Neural cell (in vitro differentiated cells): ENCODE data around the gene ANKLE1. TPM values are rescaled to one million over a fixed set of nuclear protein-coding genes. Genes with fewer than 3 reads are reported as not detected.
A peak's percentile ranks its signal among the peaks of the same experiment; 100 is the strongest.

ENCODE experiments used
- H2AFZ ChIP-seq: fragments of 200-600, 300-800 bp; sonication (generic), shearing (Covaris generic); 2 replicates; pipeline ENCODE4 v1.6.0; 2014; ENCODE audit warnings: low read depth, mild to moderate bottlenecking, antibody characterized with exemption, low read length, moderate library complexity
- H3F3A ChIP-seq: fragments of 200-600 bp; shearing (Covaris generic); 2 replicates; pipeline ENCODE4 v1.6.1; 2016; ENCODE audit warnings: mild to moderate bottlenecking, moderate library complexity, mixed read lengths, antibody characterized with exemption, low read length; ENCODE audit not compliant: insufficient read depth, poor library complexity, severe bottlenecking
- H3K27ac ChIP-seq: fragments of 200-600, 300-800 bp; sonication (generic), shearing (Covaris generic); 2 replicates; pipeline ENCODE4 v1.5.1; 2014; ENCODE audit warnings: mild to moderate bottlenecking, low read length, moderate library complexity
- H3K27me3 ChIP-seq: fragments of 300-800, 200-600 bp; sonication (generic), shearing (Covaris generic); 2 replicates; pipeline ENCODE4 v1.6.0; 2014; ENCODE audit warnings: mild to moderate bottlenecking, low read depth, low read length, moderate library complexity; ENCODE audit not compliant: insufficient read depth
- H3K36me3 ChIP-seq: fragments of 300-800, 200-600 bp; sonication (generic), shearing (Covaris generic); 2 replicates; pipeline ENCODE4 v1.5.1; 2014; ENCODE audit warnings: mild to moderate bottlenecking, antibody characterized with exemption, low read length, moderate library complexity; ENCODE audit not compliant: insufficient read depth
- H3K4me2 ChIP-seq: fragments of 300-800, 200-600 bp; sonication (generic), shearing (Covaris generic); 2 replicates; pipeline ENCODE4 v1.6.0; 2014; ENCODE audit warnings: mild to moderate bottlenecking, low read length
- H3K4me3 ChIP-seq: fragments of 300-800, 200-600 bp; sonication (generic), shearing (Covaris generic); 2 replicates; pipeline ENCODE4 v1.5.1; 2014; ENCODE audit warnings: mild to moderate bottlenecking, low read length, moderate library complexity
- H3K79me2 ChIP-seq: fragments of 200-600 bp; shearing (Covaris generic); replicated peaks from 2 replicates; pipeline ENCODE4 v1.6.0; 2014; ENCODE audit warnings: mild to moderate bottlenecking, low read length, moderate library complexity; ENCODE audit not compliant: insufficient read depth
- H3K9ac ChIP-seq: fragments of 300-800, 200-600 bp; sonication (generic), shearing (Covaris generic); 2 replicates; pipeline ENCODE4 v1.6.1; 2016; ENCODE audit warnings: mild to moderate bottlenecking, low read length, mixed read lengths
- H3K9me2 ChIP-seq: fragments of 200-600 bp; shearing (Covaris generic); 2 replicates; pipeline ENCODE4 v1.6.1; 2016; ENCODE audit warnings: mild to moderate bottlenecking, low read length, mixed read lengths; ENCODE audit not compliant: insufficient read depth
- H3K9me3 ChIP-seq: fragments of 200-600, 300-800 bp; sonication (generic), shearing (Covaris generic); 2 replicates; pipeline ENCODE4 v1.6.1; 2016; ENCODE audit warnings: mild to moderate bottlenecking, mixed run types, low read length, moderate library complexity, mixed read lengths
- H4K20me1 ChIP-seq: fragments of 200-600 bp; shearing (Covaris generic); 2 replicates; pipeline ENCODE4 v1.6.1; 2016; ENCODE audit warnings: mild to moderate bottlenecking, mixed run types; ENCODE audit not compliant: insufficient read depth
- EP300 ChIP-seq: fragments of 450-650 bp; conservative IDR thresholded peaks from 2 replicates; pipeline ENCODE4 v1.6.1; 2014; ENCODE audit warnings: antibody characterized with exemption, mild to moderate bottlenecking, moderate library complexity; ENCODE audit not compliant: poor library complexity, severe bottlenecking
- EZH2 ChIP-seq: fragments of 200-600, 300-800 bp; shearing (Covaris generic), sonication (generic); IDR thresholded peaks from 2 replicates; pipeline ENCODE4 v1.6.1; 2014; ENCODE audit warnings: antibody characterized with exemption, low read length, borderline replicate concordance, mild to moderate bottlenecking; ENCODE audit not compliant: insufficient read depth, poor library complexity, severe bottlenecking
- MXI1 ChIP-seq: fragments of 450-650 bp; conservative IDR thresholded peaks from 2 replicates; pipeline ENCODE4 v1.6.1; 2014; ENCODE audit warnings: antibody characterized with exemption, mild to moderate bottlenecking; ENCODE audit not compliant: poor library complexity, severe bottlenecking
- POLR2AphosphoS5 ChIP-seq: IDR thresholded peaks from 2 replicates; pipeline ENCODE4 v1.6.1; 2012
- RAD21 ChIP-seq: fragments of 450-650 bp; conservative IDR thresholded peaks from 2 replicates; pipeline ENCODE4 v1.6.1; 2014; ENCODE audit warnings: antibody characterized with exemption, mild to moderate bottlenecking, moderate library complexity
- SMC3 ChIP-seq: fragments of 450-650 bp; conservative IDR thresholded peaks from 2 replicates; pipeline ENCODE4 v1.6.1; 2014; ENCODE audit warnings: antibody characterized with exemption, mild to moderate bottlenecking, moderate library complexity; ENCODE audit not compliant: poor library complexity
- TAF1 ChIP-seq: IDR thresholded peaks from 2 replicates; pipeline ENCODE4 v1.6.1; 2012; ENCODE audit warnings: low read depth
- polyA plus RNA-seq: library from polyadenylated mRNA; depleted of rRNA; stranded (reverse); fragments of >200 nt; gene quantifications from 2 replicates; pipeline ENCODE4 v1.2.3, GENCODE V29; 2014
- TF ChIP-seq, protein P1 (sequence below): fragments of 450-650 bp; IDR thresholded peaks from 2 replicates; pipeline ENCODE4 v1.5.1; 2014; ENCODE audit warnings: antibody characterized with exemption, mild to moderate bottlenecking, moderate library complexity; ENCODE audit not compliant: poor library complexity, severe bottlenecking
- TF ChIP-seq, protein P2 (sequence below): IDR thresholded peaks from 2 replicates; pipeline ENCODE4 v1.6.1; 2012; ENCODE audit warnings: borderline replicate concordance

Gene ANKLE1
- polyA plus RNA-seq, 1 donor from 2014 or later = 9.3 TPM

DNA sequence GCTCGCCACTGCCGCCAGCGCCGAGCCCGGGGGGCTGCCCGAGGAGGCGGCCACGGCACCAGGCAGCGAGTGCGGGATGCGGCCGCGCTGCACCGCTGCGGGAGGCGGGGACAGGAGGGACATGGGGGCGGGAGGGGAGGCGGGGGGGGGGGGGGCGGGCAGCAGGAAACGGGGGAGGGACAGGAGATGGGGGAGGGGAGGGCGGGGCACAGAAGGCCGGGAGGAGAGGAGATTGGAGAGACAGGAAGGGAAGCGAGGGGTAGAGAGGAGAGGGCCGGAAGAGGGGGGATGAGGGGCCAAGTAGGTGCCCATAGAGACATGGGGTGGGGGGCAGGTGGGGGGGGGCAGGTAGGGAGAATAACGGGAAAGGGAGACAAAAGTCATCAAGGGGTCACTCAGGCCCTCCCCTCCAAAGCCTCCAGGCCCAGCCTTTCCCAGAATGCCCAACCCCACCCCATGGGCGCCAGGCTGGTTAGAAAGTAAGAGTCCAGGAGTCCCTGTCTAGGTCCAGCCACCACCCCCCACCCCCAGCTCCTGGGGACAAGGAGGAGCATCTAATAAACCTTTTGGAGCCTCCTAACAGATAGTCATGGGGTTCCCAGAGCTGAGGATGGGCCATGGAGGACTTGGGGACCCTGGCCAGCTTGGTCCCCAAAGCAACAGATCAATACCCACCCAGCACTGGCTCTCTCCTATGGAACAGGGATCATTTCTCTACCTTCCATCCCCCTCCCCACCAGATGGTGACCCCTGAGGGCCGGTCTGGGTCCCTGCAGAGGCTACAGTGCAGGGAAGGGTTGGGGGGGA lies 45.5 kb upstream of the ANKLE1 start:
- H3K4me3 ChIP-seq = peak overlapping the region; percentile 68
- no peaks in the 10 kb centered on the region for H3K36me3 ChIP-seq
- H3K79me2 ChIP-seq = peaks cover 3% of the 10 kb centered on the region
- H3K9me3 ChIP-seq = no peaks in the 10 kb centered on the region
- no peaks in the 10 kb centered on the region for H3F3A ChIP-seq
- H3K9ac ChIP-seq = peak overlapping the region; percentile 65
- H3K27me3 ChIP-seq = no peaks in the 10 kb centered on the region
- no peak overlapping the region for H2AFZ ChIP-seq
- H3K27ac ChIP-seq = no peak overlapping the region
- TF ChIP-seq RAD21 (no peak), POLR2AphosphoS5 (no peak), EP300 (no peak), TAF1 (no peak), SMC3 (no peak), EZH2 (no peak), MXI1 (no peak)
- TF ChIP-seq, protein P1, sequence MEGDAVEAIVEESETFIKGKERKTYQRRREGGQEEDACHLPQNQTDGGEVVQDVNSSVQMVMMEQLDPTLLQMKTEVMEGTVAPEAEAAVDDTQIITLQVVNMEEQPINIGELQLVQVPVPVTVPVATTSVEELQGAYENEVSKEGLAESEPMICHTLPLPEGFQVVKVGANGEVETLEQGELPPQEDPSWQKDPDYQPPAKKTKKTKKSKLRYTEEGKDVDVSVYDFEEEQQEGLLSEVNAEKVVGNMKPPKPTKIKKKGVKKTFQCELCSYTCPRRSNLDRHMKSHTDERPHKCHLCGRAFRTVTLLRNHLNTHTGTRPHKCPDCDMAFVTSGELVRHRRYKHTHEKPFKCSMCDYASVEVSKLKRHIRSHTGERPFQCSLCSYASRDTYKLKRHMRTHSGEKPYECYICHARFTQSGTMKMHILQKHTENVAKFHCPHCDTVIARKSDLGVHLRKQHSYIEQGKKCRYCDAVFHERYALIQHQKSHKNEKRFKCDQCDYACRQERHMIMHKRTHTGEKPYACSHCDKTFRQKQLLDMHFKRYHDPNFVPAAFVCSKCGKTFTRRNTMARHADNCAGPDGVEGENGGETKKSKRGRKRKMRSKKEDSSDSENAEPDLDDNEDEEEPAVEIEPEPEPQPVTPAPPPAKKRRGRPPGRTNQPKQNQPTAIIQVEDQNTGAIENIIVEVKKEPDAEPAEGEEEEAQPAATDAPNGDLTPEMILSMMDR = no peak
- TF ChIP-seq, protein P2, sequence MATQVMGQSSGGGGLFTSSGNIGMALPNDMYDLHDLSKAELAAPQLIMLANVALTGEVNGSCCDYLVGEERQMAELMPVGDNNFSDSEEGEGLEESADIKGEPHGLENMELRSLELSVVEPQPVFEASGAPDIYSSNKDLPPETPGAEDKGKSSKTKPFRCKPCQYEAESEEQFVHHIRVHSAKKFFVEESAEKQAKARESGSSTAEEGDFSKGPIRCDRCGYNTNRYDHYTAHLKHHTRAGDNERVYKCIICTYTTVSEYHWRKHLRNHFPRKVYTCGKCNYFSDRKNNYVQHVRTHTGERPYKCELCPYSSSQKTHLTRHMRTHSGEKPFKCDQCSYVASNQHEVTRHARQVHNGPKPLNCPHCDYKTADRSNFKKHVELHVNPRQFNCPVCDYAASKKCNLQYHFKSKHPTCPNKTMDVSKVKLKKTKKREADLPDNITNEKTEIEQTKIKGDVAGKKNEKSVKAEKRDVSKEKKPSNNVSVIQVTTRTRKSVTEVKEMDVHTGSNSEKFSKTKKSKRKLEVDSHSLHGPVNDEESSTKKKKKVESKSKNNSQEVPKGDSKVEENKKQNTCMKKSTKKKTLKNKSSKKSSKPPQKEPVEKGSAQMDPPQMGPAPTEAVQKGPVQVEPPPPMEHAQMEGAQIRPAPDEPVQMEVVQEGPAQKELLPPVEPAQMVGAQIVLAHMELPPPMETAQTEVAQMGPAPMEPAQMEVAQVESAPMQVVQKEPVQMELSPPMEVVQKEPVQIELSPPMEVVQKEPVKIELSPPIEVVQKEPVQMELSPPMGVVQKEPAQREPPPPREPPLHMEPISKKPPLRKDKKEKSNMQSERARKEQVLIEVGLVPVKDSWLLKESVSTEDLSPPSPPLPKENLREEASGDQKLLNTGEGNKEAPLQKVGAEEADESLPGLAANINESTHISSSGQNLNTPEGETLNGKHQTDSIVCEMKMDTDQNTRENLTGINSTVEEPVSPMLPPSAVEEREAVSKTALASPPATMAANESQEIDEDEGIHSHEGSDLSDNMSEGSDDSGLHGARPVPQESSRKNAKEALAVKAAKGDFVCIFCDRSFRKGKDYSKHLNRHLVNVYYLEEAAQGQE = no peak
- no peaks in the 10 kb centered on the region for H4K20me1 ChIP-seq
- H3K4me2 ChIP-seq = no peak overlapping the region
- no peaks in the 10 kb centered on the region for H3K9me2 ChIP-seq

DNA sequence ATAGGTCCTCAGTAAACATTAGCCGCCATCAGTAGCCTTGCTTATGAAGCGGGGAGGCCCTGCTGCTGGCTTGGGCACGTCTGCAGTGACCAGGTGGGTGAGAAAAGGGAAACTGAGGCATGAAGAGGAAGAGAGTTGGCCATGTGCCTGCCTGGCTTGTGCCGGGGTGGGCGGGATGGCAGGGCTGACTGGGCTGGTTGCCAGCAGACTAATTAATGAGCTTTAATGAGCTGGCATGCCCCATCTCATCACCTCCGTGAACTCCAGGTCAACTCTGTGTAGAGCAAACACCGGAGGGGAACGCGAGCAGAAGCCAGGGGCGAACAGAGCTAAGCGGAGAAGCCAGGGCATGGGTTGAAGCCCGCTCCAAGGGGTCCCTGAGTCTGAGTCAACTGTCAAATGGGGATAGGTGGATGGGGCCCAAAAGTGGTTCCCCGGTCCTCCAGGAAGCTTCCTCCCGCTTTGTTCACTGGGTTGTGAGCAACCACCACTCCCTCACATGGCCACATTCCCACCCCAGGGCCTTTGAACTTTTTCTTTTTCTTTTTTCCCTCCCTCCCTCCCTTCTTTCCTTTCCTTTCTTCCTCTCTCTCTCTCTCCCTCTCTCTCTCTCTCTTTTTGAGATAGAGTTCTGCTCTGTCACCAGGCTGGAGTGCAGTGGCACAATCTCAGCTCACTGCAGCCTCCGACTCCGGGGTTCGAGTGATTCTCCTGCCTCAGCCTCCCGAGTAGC lies 44.7 kb upstream of the ANKLE1 start:
- Histone ChIP-seq H3K4me2 (no peak overlapping the region), H3F3A (no peaks in the 10 kb centered on the region), H3K4me3 (no peak overlapping the region), H3K9ac (no peak overlapping the region), H4K20me1 (no peaks in the 10 kb centered on the region), H3K9me2 (no peaks in the 10 kb centered on the region), H3K9me3 (no peaks in the 10 kb centered on the region), H3K36me3 (no peaks in the 10 kb centered on the region), H3K27ac (no peak overlapping the region), H3K27me3 (no peaks in the 10 kb centered on the region), H2AFZ (no peak overlapping the region), H3K79me2 (peaks cover 3% of the 10 kb centered on the region)
- TF ChIP-seq TAF1 (no peak), RAD21 (no peak), POLR2AphosphoS5 (no peak), EZH2 (no peak), EP300 (no peak), MXI1 (no peak), SMC3 (no peak)
- TF ChIP-seq, protein P1 = no peak
- TF ChIP-seq, protein P2 = no peak
